Cardiac muscle cell (in vitro differentiated cells and primary cell): ENCODE results near the gene TM4SF18. TPM values are rescaled to one million over a fixed set of nuclear protein-coding genes. Genes with fewer than 3 reads are reported as not detected.

Experiments used
- DNase-seq, 2 donors: peaks; one replicate each; pipeline versions ENCODE4 v3.0.0 to v3.0.0-alpha.2; 2010 to 2017; ENCODE audit warnings: low read depth in 1 of 2, low spot score in 1 of 2
- H3K27ac ChIP-seq: fragments of 200-600 bp; sonication (generic); 2 replicates; pipeline ENCODE4 v1.5.1; 2016
- H3K27me3 ChIP-seq: fragments of 200-600 bp; sonication (generic); 2 replicates; pipeline ENCODE4 v1.6.0; 2016; ENCODE audit warnings: control low read depth
- H3K36me3 ChIP-seq: fragments of 200-600 bp; sonication (generic); 2 replicates; pipeline ENCODE4 v1.5.1; 2016; ENCODE audit warnings: control low read depth
- H3K4me1 ChIP-seq: fragments of 200-600 bp; sonication (generic); 2 replicates; pipeline ENCODE4 v1.8.1; 2017; ENCODE audit warnings: low read depth, mild to moderate bottlenecking, mixed run types
- H3K4me3 ChIP-seq: fragments of 200-600 bp; sonication (generic); 2 replicates; pipeline ENCODE4 v1.5.1; 2016; ENCODE audit warnings: mild to moderate bottlenecking
- H3K9me3 ChIP-seq: fragments of 200-600 bp; sonication (generic); 2 replicates; pipeline ENCODE4 v1.5.1; 2017; ENCODE audit warnings: low read depth, mild to moderate bottlenecking, control low read depth
- CTCF ChIP-seq: IDR thresholded peaks from 2 replicates; pipeline ENCODE4 v1.5.1; 2012; ENCODE audit warnings: low read depth, mild to moderate bottlenecking, low read length
- polyA plus RNA-seq: library from polyadenylated mRNA; unstranded; fragments of >200 nt; fragmentation: Nextera tagmentation; extraction: Ambion mirVana; gene quantifications from 2 replicates; pipeline ENCODE4 v1.2.1, GENCODE V29; 2016
- total RNA-seq: library from RNA; depleted of rRNA; stranded (reverse); fragments of >200 nt; gene quantifications from 2 replicates; pipeline ENCODE4 v1.2.3, GENCODE V29; 2016

TM4SF18 gene
- total and polyA plus RNA-seq, 2 experiments from 2014 or later: 0.33 TPM; not detected in 1

GRCh38 chr3:149284034-149284433, 49.4 kb downstream of the TM4SF18 start:
- Histone ChIP-seq H3K36me3 (no peaks in the 10 kb centered on the region), H3K27me3 (no peaks in the 10 kb centered on the region), H3K4me3 (no peak overlapping the region), H3K27ac (no peak overlapping the region), H3K4me1 (no peaks in the 10 kb centered on the region), H3K9me3 (no peaks in the 10 kb centered on the region)
- no peak for TF ChIP-seq CTCF
- DNase-seq: no peak

- Histone ChIP-seq H3K9me3 (no peaks in the 10 kb centered on the region), H3K27ac (no peak overlapping the region), H3K4me3 (no peak overlapping the region), H3K4me1 (no peaks in the 10 kb centered on the region), H3K36me3 (no peaks in the 10 kb centered on the region), H3K27me3 (no peaks in the 10 kb centered on the region)
- no peak for DNase-seq
- no peak for TF ChIP-seq CTCF
Observed at GRCh38 chr3:149283401-149283800, 50.0 kb downstream of the TM4SF18 start.

GRCh38 chr3:149282836-149283235, 50.6 kb downstream of the TM4SF18 start:
- Histone ChIP-seq H3K4me1 (no peaks in the 10 kb centered on the region), H3K4me3 (no peak overlapping the region), H3K27me3 (no peaks in the 10 kb centered on the region), H3K27ac (no peak overlapping the region), H3K9me3 (no peaks in the 10 kb centered on the region), H3K36me3 (no peaks in the 10 kb centered on the region)
- TF ChIP-seq CTCF: no peak
- DNase-seq: no peak

- DNase-seq: no peak
- TF ChIP-seq CTCF: no peak
Observed at GRCh38 chr3:149282322-149282721, 51.1 kb downstream of the TM4SF18 start.

GRCh38 chr3:149280671-149281349, 52.6 kb downstream of the TM4SF18 start:
- TF ChIP-seq CTCF: no peak
- H3K36me3 ChIP-seq: no peaks in the 10 kb centered on the region
- no peaks in the 10 kb centered on the region for H3K27me3 ChIP-seq
- no peak for DNase-seq
- no peaks in the 10 kb centered on the region for H3K4me1 ChIP-seq
- H3K9me3 ChIP-seq: no peaks in the 10 kb centered on the region
- no peak overlapping the region for H3K27ac ChIP-seq
- H3K4me3 ChIP-seq: no peak overlapping the region

More at GRCh38 chr3:149282322-149282721, 51.1 kb downstream of the TM4SF18 start:
- Histone ChIP-seq H3K27me3 (no peaks in the 10 kb centered on the region), H3K9me3 (no peaks in the 10 kb centered on the region), H3K4me3 (no peak overlapping the region), H3K27ac (no peak overlapping the region), H3K4me1 (no peaks in the 10 kb centered on the region), H3K36me3 (no peaks in the 10 kb centered on the region)

- DNase-seq: no peak
- no peak overlapping the region for H3K27ac ChIP-seq
- H3K9me3 ChIP-seq: no peaks in the 10 kb centered on the region
- no peaks in the 10 kb centered on the region for H3K36me3 ChIP-seq
- no peak overlapping the region for H3K4me3 ChIP-seq
- TF ChIP-seq CTCF: no peak
- H3K27me3 ChIP-seq: no peaks in the 10 kb centered on the region
- no peaks in the 10 kb centered on the region for H3K4me1 ChIP-seq
Observed at GRCh38 chr3:149278911-149279310, 54.5 kb downstream of the TM4SF18 start.
